LNCAP (cell line): ENCODE data around the gene TMEM135.

Source experiments
- CTCF ChIP-seq: fragments of 450-650 bp; IDR thresholded peaks from 2 replicates; pipeline ENCODE4 v1.5.1; 2017; ENCODE audit warnings: mild to moderate bottlenecking

Gene TMEM135

GRCh38 chr11:87212891-87213290 lies 175.2 kb downstream of the TMEM135 start:
- no peak for TF ChIP-seq CTCF

GRCh38 chr11:87213444-87213843 lies 175.7 kb downstream of the TMEM135 start:
- TF ChIP-seq CTCF, result no peak

- TF ChIP-seq CTCF, result no peak
Observed at GRCh38 chr11:87215236-87215635, 177.5 kb downstream of the TMEM135 start.

- no peak for TF ChIP-seq CTCF
Observed at GRCh38 chr11:87219266-87219665, 181.5 kb downstream of the TMEM135 start.

- no peak for TF ChIP-seq CTCF
Observed at GRCh38 chr11:87223816-87224215, 186.1 kb downstream of the TMEM135 start.

- no peak for TF ChIP-seq CTCF
Observed at GRCh38 chr11:87224486-87224885, 186.8 kb downstream of the TMEM135 start.

GRCh38 chr11:87228820-87229219 lies 191.1 kb downstream of the TMEM135 start:
- TF ChIP-seq CTCF, result no peak

GRCh38 chr11:87230995-87231394 lies 193.3 kb downstream of the TMEM135 start:
- no peak for TF ChIP-seq CTCF
